GM10248 (cell line): ENCODE results near the gene LRRC41.

Experiments
- CTCF ChIA-PET: fragments of 300-600 bp; sonication (Branson Sonifier 250); formaldehyde crosslinking; extraction: SDS; loops from one replicate; lab custom pipeline; 2021; ENCODE audit warnings: antibody characterized with exemption; lab: Yijun Ruan, JAX
- POLR2A ChIA-PET: fragments of 350-650 bp; sonication (Branson Sonifier 250); formaldehyde crosslinking; extraction: SDS; loops from one replicate; lab custom pipeline; 2020; ENCODE audit warnings: antibody characterized with exemption; lab: Yijun Ruan, JAX
- DNase-seq: peaks from one replicate; pipeline ENCODE4 v3.0.0; 2012; ENCODE audit errors: extremely low spot score
- TF ChIP-seq, protein P1 (sequence below): IDR thresholded peaks from 2 replicates; pipeline ENCODE4 v1.5.1; 2012; ENCODE audit warnings: mild to moderate bottlenecking, low read depth; ENCODE audit errors: extremely low read depth, missing control alignments, control extremely low read depth

Gene LRRC41

DNA sequence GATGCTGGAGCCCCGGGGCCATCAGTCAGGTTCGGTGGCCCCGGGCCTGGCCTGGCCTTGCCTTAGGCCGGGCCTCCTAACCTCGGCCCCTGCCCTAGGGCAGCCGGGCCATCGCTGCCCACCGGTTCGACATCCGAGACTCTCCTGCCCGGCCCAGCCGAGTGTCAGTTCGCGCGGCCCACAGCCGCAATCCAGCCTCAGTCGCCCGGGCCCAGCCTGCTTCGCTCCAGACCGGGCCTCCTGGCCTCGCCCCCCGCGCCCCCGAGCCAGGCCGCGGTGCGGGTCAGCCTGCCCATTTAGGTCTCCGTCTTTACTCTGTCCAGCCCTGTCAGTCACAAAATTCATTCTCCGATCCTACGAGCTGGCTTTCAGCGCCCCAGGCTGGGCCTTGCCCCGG is 777 bp downstream of the LRRC41 start:
- POLR2A ChIA-PET, result interaction anchor here (0.6 to 1.7 kb wide), 7 partner anchors 22 to 1581 kb away, joined by 3 to 6 read pairs (median 3); partner anchors contain the start of gene NSUN4
- peak; percentile 34 for DNase-seq
- TF ChIP-seq, protein P1, sequence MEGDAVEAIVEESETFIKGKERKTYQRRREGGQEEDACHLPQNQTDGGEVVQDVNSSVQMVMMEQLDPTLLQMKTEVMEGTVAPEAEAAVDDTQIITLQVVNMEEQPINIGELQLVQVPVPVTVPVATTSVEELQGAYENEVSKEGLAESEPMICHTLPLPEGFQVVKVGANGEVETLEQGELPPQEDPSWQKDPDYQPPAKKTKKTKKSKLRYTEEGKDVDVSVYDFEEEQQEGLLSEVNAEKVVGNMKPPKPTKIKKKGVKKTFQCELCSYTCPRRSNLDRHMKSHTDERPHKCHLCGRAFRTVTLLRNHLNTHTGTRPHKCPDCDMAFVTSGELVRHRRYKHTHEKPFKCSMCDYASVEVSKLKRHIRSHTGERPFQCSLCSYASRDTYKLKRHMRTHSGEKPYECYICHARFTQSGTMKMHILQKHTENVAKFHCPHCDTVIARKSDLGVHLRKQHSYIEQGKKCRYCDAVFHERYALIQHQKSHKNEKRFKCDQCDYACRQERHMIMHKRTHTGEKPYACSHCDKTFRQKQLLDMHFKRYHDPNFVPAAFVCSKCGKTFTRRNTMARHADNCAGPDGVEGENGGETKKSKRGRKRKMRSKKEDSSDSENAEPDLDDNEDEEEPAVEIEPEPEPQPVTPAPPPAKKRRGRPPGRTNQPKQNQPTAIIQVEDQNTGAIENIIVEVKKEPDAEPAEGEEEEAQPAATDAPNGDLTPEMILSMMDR, result no peak
- CTCF ChIA-PET, result interaction anchor here (0.8 to 2.6 kb wide), 8 partner anchors 11 to 44 kb away, joined by 3 to 13 read pairs (median 6); partner anchors contain the start of gene NSUN4

DNA sequence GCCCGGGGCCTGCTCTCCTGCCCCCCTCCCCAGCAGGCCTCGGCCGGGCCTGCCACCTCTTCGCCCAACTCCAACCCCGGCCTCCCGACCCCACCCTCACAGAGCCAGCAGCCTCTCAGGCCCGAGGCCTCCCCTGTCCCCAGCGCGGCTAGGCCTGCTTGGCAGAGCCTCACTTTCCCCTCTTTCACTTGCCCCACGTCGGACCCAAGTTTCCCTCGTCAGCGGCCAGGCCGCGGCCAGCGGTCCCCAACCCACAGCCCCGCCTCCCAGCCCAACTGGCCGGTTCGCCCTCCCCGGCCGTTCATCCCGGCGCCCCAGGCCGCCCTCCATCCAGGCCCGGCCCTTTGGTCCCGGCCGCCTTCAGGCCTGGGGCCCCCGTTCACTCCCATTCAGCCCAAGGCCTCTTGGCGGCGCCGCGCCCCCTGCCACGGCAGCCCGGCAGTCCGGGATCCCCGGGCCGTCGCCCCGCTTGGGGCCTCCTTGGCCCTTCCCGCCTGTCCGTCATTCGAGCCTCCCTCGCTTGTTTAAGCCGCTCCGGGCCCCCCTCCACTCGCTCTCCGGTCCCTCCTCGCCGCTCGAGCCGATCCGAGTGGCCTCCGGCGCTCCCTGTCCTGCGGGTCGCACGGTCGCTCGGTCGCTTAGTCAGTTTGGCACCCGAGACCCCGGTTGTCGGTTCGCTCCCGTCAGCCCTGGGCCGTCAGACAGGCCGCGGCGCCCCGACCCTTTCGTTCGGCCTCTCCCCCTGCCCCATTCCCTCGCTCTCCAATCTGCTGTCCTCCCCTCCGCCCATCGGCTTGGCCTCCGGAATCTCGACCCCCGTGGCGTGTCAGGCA is 1.4 kb downstream of the LRRC41 start:
- ChIA-PET CTCF (interaction anchor here (1.0 to 2.6 kb wide), 4 partner anchors 11 to 46 kb away, joined by 3 to 10 read pairs (median 5); no protein-coding TSS in a partner anchor), POLR2A (interaction anchor here (1.1 kb wide), 1 partner anchor 32 kb away, joined by 6 read pairs; no protein-coding TSS in a partner anchor)
- DNase-seq, result peak; percentile 80
- TF ChIP-seq, protein P1, result peak; percentile 62

DNA sequence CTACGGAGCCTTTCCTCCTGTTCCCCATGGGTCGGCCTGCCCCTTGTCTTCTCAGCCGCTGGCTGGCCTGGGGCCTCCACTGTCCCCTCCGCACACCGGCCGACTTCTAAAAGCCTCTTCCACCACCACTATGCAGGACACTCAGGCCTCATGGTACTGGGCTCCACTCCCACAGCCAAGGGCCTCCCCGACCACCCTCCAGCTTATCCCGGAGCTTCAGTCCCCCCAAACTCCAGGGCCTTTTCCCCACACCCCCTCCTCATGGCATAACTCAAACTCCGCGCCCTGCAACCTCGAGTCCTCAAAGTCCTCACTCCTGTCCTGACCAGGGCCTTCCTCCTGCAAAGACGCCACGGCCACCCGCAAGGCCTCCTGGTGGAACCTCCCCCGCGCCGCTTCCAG is 2.0 kb downstream of the LRRC41 start:
- ChIA-PET POLR2A (interaction anchor here (1.4 kb wide), 1 partner anchor 32 kb away, joined by 3 read pairs; no protein-coding TSS in a partner anchor), CTCF (interaction anchor here (0.6 to 1.0 kb wide), 3 partner anchors 11 to 47 kb away, joined by 3 to 5 read pairs (median 5); no protein-coding TSS in a partner anchor)
- TF ChIP-seq, protein P1, result no peak
- DNase-seq, result no peak

DNA sequence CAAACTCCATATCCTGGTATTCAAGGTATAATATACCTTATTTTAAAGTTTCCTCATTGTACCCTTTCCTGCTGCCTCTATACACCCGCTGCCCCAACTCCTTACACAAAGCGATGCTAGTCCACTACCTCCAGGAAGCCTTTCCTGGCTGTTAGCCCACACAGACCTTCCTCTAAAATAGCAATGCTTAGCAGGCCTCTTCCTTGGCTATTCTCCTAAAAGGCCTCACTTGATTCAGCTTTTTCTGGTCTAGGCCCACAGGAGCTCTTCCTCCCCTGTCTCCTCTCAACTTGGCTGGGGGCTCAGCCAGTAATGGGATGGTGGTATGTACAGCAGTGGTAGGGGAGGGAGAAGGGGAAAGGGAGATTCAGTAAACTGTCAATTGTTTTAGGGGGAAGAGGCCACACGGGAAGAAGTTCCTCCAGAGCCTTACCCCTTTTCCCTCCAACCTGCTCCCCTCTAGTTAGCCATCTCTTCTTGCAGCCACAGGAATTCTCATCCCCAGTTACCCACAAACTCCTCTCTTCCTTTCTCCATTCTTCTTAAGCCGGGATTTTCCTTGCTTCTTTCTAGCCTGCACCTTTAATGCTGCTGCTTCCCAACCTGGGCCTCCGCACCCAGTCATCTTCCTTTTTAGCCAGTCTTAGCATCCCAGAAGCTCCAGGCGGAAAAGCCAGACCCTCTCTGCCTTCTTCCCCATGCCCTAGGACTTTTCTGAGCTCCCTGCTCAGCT is 2.6 kb downstream of the LRRC41 start:
- TF ChIP-seq, protein P1, result no peak
- ChIA-PET CTCF (interaction anchor here (0.6 to 3.6 kb wide), 5 partner anchors 10 to 47 kb away, joined by 3 to 13 read pairs (median 5); no protein-coding TSS in a partner anchor), POLR2A (interaction anchor here (1.4 kb wide), 1 partner anchor 33 kb away, joined by 3 read pairs; no protein-coding TSS in a partner anchor)
- no peak for DNase-seq

DNA sequence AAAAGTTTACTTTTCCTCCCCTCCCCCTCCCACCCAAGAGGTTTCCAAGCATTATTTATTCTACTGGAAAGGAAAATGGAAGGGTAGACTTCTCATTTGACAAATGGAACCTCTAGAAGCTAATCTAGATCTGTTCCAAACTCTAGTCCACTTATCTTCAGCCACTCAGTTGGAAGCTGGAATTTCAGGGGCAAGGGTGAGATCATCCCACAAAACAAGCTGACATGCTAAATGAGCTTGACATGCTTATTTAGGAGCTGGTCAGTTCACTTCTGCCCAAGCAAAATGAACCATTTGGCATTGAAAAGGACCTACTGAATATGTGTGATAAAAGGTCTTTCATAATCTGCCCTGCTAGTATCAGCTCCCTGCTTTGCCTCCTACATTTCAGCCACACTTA is 5.0 kb downstream of the LRRC41 start:
- DNase-seq, result no peak
- CTCF ChIA-PET, result interaction anchor here (0.8 to 3.6 kb wide), 2 partner anchors 22 to 49 kb away, joined by 3 to 13 read pairs; no protein-coding TSS in a partner anchor
- POLR2A ChIA-PET, result interaction anchor here (0.5 to 0.7 kb wide), 2 partner anchors 22 to 306 kb away, joined by 3 to 8 read pairs; no protein-coding TSS in a partner anchor
- TF ChIP-seq, protein P1, result no peak
